H1 (cell line): ENCODE results near the gene ARMC6. TPM values are rescaled to one million over a fixed set of nuclear protein-coding genes. Genes with fewer than 3 reads are reported as not detected.

ENCODE experiments used
- CHD7 ChIP-seq: fragments of 300-600 bp; sonication (generic); IDR thresholded peaks from 2 replicates; pipeline ENCODE4 v1.7.1; 2012; ENCODE audit warnings: low read length, moderate library complexity, mild to moderate bottlenecking, inconsistent platforms; ENCODE audit not compliant: insufficient replicate concordance
- CTBP2 ChIP-seq: IDR thresholded peaks from 2 replicates; pipeline ENCODE4 v1.7.0; 2011; ENCODE audit warnings: borderline replicate concordance, mild to moderate bottlenecking, moderate library complexity, mixed read lengths, low read length; ENCODE audit not compliant: insufficient read depth, insufficient read length
- MAX ChIP-seq: IDR thresholded peaks from 2 replicates; pipeline ENCODE4 v1.6.1; 2012; ENCODE audit warnings: inconsistent platforms
- SP2 ChIP-seq: IDR thresholded peaks from 2 replicates; pipeline ENCODE4 v1.6.1; 2012; ENCODE audit warnings: mild to moderate bottlenecking, low read length, inconsistent platforms
- SUZ12 ChIP-seq: fragments of 200-600 bp; sonication (generic); IDR thresholded peaks from 2 replicates; pipeline ENCODE4 v1.6.1; 2012; ENCODE audit warnings: mild to moderate bottlenecking, inconsistent platforms, low read length, moderate library complexity, mixed read lengths
- TEAD4 ChIP-seq: IDR thresholded peaks from 2 replicates; pipeline ENCODE4 v1.6.1; 2012; ENCODE audit warnings: low read depth, low read length, inconsistent platforms, mixed read lengths
- polyA plus RNA-seq, 7 experiments: library from polyadenylated mRNA; depleted of rRNA in 3 of 7; stranded (reverse) in 5 of 7; unstranded in 2 of 7; fragments of >200 nt in 5 of 7; fragments of 200-250 nt in 2 of 7; gene quantifications; 1 replicate in 5 of 7; 2 replicates in 1 of 7; 4 replicates in 1 of 7; pipeline versions ENCODE4 v1.2.1 to v1.2.3, GENCODE V29; 2011 to 2013; ENCODE audit warnings: missing spikeins in 2 of 7, mixed read lengths in 2 of 7
- total RNA-seq: library from RNA; stranded (reverse); fragmentation: NEBNext Ultra II Directional; extraction: Animal tissue kit (Norgen Biotek cat#: 25700); gene quantifications from 2 replicates; pipeline ENCODE4 v1.2.1, GENCODE V29; 2021

The ARMC6 gene
- total and polyA plus RNA-seq, 2 of the 8 experiments (the other 6 are each of a cell fraction or from before 2014, with no cell fraction given) = 67.1 to 68.3 TPM

DNA sequence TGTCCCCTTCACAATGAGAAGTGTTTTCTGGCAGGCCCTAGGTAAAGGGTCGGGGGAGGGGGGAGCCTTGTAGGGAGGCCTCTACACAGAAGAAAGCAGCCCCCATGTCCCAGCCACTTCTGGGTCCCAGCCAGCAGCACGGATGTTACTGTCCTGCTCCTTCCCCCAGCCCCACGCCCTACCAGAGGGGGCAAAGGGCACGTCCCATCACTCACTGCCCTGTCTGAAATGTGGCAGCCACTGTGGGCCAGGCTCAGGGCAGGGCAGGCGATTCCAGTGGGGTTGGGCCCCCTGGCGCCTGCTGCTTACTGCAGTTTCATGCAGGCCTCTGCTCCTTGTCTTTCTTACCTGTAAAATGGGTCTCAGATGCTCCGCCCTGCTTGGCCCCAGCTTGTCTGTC is 24.3 kb downstream of the ARMC6 start (continued):
- TF ChIP-seq CHD7 = no peak
- TF ChIP-seq SUZ12 = no peak
- no peak for TF ChIP-seq MAX
- TF ChIP-seq TEAD4 = no peak
- no peak for TF ChIP-seq SP2
- TF ChIP-seq CTBP2 = no peak
